DMS79 treated with DMSO at 0.1 percent for 48 hours (cell line): ENCODE data around the gene ADD2.
"Not testable (repeated sequence)": the region's sequence is repeated elsewhere in the genome, so short reads cannot be mapped to it uniquely, and the experiment has no call there.

Experiments
- DNase-seq: peaks from one replicate; lab custom pipeline; 2025; lab: John Stamatoyannopoulos, UW

The ADD2 gene

GRCh38 chr2:70639841-70640436 lies 128.1 kb downstream of the ADD2 start:
- DNase-seq, result no peak

- no peak for DNase-seq
Measured at GRCh38 chr2:70638561-70638960, 129.4 kb downstream of the ADD2 start.

GRCh38 chr2:70633508-70633907 lies 134.5 kb downstream of the ADD2 start:
- DNase-seq, result no peak

- no peak for DNase-seq
Measured at GRCh38 chr2:70632966-70633365, 135.0 kb downstream of the ADD2 start.

GRCh38 chr2:70632388-70632787 lies 135.6 kb downstream of the ADD2 start:
- no peak for DNase-seq

GRCh38 chr2:70630761-70631160 lies 137.2 kb downstream of the ADD2 start:
- no peak for DNase-seq

- peak; percentile 75 for DNase-seq
Measured at GRCh38 chr2:70627211-70627898, 140.6 kb downstream of the ADD2 start.

- DNase-seq, result peak; percentile 35
Measured at GRCh38 chr2:70626254-70626990, 141.6 kb downstream of the ADD2 start.

GRCh38 chr2:70621536-70621935 lies 146.5 kb downstream of the ADD2 start:
- not testable (repeated sequence) for DNase-seq

- DNase-seq, result no peak
Measured at GRCh38 chr2:70620020-70620419, 148.0 kb downstream of the ADD2 start.

GRCh38 chr2:70619167-70619566 lies 148.8 kb downstream of the ADD2 start:
- DNase-seq, result no peak

- peak; percentile 91 for DNase-seq
Measured at GRCh38 chr2:70616168-70616694, 151.8 kb downstream of the ADD2 start.

GRCh38 chr2:70615222-70615621 lies 152.8 kb downstream of the ADD2 start:
- no peak for DNase-seq

- DNase-seq, result no peak
Measured at GRCh38 chr2:70613521-70613920, 154.5 kb downstream of the ADD2 start.

GRCh38 chr2:70612574-70612973 lies 155.4 kb downstream of the ADD2 start:
- no peak for DNase-seq

GRCh38 chr2:70608373-70608772 lies 159.6 kb downstream of the ADD2 start:
- DNase-seq, result no peak

GRCh38 chr2:70607121-70607561 lies 160.9 kb downstream of the ADD2 start:
- DNase-seq, result no peak
